Mononuclear cell (primary cell): ENCODE results near the gene CHURC1. TPM values are rescaled to one million over a fixed set of nuclear protein-coding genes. Genes with fewer than 3 reads are reported as not detected.

Experiments
- H3K27me3 ChIP-seq: 2 replicates; pipeline ENCODE4 v1.6.0; 2011; ENCODE audit warnings: low read length, control low read depth; ENCODE audit not compliant: insufficient read depth
- H3K4me1 ChIP-seq: 2 replicates; pipeline ENCODE4 v1.5.1; 2011; ENCODE audit warnings: mild to moderate bottlenecking, low read length, control low read depth; ENCODE audit not compliant: insufficient read depth
- H3K4me3 ChIP-seq: 2 replicates; pipeline ENCODE4 v1.5.1; 2011; ENCODE audit warnings: mild to moderate bottlenecking, low read length, moderate library complexity
- H3K9me3 ChIP-seq: 2 replicates; pipeline ENCODE4 v1.5.1; 2011; ENCODE audit warnings: low read depth, mild to moderate bottlenecking, control low read depth, low read length
- total RNA-seq: library from RNA; depleted of rRNA; stranded (reverse); fragments of >200 nt; gene quantifications from one replicate; pipeline ENCODE4 v1.2.3, GENCODE V29; 2012

CHURC1 gene
- total RNA-seq, 1 donor, result 110 TPM

DNA sequence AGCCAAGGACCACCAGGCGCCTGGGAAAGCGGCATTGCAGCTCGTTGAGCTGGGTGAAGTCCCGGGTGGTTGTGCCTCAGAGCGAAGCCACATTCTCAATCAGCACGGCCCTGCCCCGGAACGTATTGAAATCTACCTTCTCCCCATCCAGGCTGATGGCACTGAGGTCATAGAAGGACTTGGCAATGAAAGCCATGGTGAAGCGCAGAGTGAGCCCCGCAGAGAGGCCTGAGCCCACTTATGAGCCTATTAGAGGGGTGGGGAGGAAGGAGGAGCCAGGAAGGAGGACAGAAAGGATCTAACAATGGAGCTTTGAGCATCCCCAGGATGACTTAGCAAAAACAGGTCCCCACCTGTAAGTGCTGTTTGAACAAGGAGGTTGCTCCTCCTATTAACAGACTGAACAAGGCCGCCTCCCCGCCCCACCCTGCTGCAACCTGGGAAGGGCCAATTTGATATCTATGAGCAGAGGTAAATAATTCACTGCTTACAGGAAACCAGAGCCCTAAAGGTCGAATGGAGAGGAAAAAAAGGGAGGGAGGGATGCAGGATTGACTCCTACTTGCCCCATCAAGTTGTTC, 28.4 kb downstream of the CHURC1 start, which contains the start of gene GPX2:
GPX2 (minus strand) TSS at position 215 of the 581 bp plus-strand sequence; CDS start at position 196, 19 bp downstream.
- Histone ChIP-seq H3K9me3 (no peaks in the 10 kb centered on the region), H3K27me3 (no peaks in the 10 kb centered on the region), H3K4me1 (peaks cover 15% of the 10 kb centered on the region), H3K4me3 (no peak within 1 kb of the TSS)

DNA sequence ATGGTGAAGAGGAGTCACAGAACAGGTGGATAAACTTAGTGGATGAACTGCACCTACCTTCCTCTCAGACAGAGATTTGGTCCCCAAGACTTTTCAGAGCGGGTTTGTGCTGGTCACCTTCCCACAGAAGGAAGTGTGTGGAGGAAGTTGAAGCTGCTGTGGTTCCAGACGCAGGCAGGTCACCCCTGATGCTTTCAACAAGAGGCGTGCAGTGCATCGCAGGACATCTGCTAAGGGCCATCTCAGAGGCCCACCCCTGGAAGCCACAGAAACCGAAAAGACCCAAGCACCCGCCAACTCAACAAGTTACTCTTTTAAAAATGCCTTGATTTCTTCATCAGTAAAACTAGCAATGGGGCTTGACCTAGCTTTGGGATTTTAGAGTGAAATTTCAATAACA, 29.3 kb downstream of the CHURC1 start:
- no peaks in the 10 kb centered on the region for H3K27me3 ChIP-seq
- H3K4me1 ChIP-seq, result peaks cover 15% of the 10 kb centered on the region
- H3K9me3 ChIP-seq, result no peaks in the 10 kb centered on the region
- no peak overlapping the region for H3K4me3 ChIP-seq

DNA sequence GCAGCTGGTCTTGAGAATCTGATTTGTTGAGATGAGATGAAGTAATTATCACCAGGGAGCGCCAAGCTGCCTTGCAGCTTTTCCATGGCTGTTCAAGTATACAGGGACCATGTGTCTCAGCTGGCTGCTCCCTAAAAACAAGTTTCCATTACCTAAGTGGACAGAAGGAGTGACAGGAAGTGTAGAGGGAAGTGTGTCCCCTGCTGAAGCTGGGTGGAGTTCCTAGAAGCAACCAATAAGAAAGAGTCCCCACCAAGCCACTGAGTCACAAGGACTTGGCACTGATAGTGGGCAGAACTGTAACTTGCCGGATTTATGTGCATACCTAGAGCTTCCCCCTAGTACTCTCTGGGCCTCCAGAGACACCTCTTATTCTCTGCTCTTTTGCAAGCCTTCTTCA, 29.8 kb downstream of the CHURC1 start:
- Histone ChIP-seq H3K4me3 (no peak overlapping the region), H3K4me1 (peaks cover 15% of the 10 kb centered on the region), H3K27me3 (no peaks in the 10 kb centered on the region), H3K9me3 (no peaks in the 10 kb centered on the region)

DNA sequence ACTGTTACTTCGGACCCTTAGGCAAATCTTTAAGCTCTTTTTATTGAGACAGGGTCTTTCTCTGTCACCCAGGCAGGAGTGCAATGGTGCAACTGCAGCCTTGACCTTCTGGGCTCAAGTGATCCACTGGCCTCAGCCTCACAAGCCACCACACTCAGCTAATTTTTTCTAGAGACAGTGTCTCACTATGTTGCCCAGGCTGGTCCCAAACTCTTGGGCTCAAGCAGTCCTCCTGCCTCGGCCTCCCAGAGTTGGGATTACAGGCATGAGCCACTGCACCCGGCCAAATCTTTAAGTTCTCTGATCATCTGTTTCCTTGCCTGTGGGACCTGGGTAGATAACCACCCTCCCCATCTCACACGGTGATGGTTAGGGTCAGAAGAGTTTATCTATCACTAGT, 30.6 kb downstream of the CHURC1 start:
- no peak overlapping the region for H3K4me3 ChIP-seq

DNA sequence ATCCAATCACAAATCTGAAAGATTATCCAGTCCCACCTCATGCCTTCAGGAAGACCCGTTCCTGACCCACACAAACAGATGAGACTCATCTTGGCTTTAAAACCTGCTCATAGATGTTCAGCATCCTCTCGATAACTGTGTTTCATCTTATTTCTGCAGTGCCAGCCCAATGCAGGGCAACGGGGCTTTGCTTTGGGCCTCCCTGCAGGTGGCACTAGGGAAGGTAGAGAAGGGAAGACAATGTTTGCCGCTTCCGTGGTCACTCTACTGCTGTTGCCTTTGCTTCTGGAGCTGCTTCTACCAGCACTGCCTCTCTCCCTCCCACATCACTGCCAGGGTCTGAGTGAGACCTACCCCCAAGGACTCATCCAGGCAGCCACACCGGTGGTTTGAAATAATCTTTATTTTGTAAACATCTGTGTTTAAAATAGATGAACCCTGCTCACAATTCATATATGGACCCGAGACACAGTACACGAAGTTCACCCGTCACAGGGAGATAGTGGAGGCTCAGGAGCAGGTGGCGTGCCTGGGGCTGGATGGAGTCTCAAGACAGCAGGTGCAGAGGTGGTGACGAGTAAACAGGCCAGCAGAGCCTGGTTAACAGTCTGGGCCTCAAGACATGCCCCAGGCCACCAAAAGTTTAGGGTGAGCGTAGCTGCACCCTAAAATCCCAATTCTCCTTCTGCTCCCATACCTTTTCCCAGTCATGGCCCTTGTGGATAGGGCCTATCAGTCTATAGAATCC, 31.4 kb downstream of the CHURC1 start:
- Histone ChIP-seq H3K9me3 (no peaks in the 10 kb centered on the region), H3K27me3 (no peaks in the 10 kb centered on the region), H3K4me1 (peaks cover 15% of the 10 kb centered on the region), H3K4me3 (no peak overlapping the region)

More for the DNA sequence above, 30.6 kb downstream of the CHURC1 start:
- peaks cover 15% of the 10 kb centered on the region for H3K4me1 ChIP-seq
- no peaks in the 10 kb centered on the region for H3K9me3 ChIP-seq
- no peaks in the 10 kb centered on the region for H3K27me3 ChIP-seq

- Histone ChIP-seq H3K27me3 (no peaks in the 10 kb centered on the region), H3K4me1 (peaks cover 15% of the 10 kb centered on the region)
These were observed 32.2 kb downstream of the CHURC1 start for GRCh38 chr14:64946310-64947045.

DNA sequence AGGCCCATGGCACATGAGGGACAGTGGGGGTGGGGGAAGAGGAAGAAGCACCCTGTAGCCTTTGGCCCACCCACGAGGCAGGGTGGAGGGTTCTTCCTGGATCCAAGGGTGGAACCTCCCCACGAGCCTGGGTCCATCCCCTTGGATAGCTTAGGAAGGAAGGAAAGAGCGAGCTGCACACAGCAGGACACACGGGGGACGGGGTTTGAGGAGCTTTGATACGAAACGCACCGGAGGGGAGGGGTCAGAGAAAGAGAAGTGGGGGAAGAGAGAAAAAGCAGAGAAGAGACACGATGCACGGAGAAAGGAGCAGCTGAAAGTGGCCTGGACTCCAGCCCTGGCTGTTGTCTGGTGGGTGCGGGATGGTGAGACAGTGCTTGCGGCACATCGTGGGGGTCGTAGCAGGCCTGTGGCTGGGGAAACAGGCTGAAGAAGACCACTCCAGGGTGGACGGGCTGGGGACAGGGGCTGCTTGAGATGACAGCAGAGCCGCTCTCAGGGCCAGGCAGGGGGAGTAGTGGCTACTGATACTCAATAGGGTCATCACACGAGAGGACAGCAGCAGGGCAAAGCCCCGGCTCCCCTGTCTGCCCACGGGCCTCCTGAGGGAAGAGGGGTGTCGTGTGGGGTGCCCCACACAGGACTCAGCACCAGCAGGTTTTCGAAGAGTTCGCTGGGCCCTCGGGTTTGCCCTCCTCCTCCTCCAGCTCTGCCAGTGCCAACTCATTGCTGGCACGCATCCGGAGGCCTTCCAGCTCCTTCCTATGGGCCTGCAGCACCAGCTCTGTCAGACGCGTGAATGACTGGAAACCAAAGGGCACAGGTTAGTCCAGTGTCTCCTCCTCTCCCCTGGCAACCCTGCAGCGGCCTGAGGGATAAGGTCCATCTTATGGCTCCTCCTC, 33.7 kb downstream of the CHURC1 start:
- Histone ChIP-seq H3K27me3 (no peaks in the 10 kb centered on the region), H3K4me3 (no peak overlapping the region), H3K4me1 (peaks cover 15% of the 10 kb centered on the region), H3K9me3 (no peaks in the 10 kb centered on the region)

More at GRCh38 chr14:64946310-64947045, 32.2 kb downstream of the CHURC1 start:
- Histone ChIP-seq H3K9me3 (no peaks in the 10 kb centered on the region), H3K4me3 (no peak overlapping the region)

DNA sequence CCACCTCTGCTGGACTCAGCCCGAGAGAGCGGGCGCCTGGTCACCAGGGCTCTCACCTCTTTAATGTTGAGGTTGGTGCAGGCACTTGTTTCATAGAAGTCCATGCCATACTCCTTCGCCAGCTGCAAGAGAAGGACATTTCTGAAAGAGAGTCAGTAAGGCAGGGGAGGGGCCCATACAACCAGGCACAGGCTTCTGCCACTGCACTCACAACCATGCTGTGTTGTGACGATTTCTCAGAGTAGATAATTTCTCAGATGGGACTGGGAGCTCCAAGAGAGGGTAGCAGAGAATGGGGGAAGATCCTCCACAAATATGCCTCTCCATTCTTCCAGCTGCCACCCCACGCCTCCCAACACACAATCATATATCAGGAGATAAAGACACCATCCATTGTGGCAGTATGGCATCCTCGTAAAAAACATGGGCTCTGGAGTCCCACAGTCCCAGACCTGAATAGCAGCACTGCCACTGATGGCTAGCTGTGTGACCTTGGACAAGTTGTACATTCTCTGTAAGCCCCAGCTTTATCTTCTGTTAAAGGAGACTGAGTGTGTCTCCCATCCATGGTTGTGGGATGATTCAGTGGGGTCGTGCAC, 34.5 kb downstream of the CHURC1 start:
- no peak overlapping the region for H3K4me3 ChIP-seq
- peaks cover 9% of the 10 kb centered on the region for H3K4me1 ChIP-seq
- H3K9me3 ChIP-seq, result no peaks in the 10 kb centered on the region
- H3K27me3 ChIP-seq, result no peaks in the 10 kb centered on the region

DNA sequence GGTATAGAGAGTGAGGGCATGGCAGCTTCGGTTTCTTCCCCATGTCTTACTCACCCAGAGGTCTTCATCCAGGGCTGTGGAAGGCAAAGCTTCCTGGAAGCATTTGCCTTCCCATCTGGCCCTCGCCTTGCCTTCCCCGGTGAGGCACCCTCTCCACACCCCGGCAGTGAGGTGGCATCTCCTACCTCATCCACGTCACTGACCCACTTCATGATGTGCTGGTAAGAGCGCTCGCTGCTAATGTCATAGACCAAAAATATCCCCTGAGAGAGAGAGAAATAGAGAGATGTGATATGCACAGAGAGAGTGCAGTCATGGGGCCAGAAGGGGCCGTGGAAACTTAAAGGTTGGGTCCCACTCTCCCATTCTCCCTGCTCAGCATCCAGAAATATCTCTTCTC, 36.6 kb downstream of the CHURC1 start:
- Histone ChIP-seq H3K4me1 (no peaks in the 10 kb centered on the region), H3K9me3 (no peaks in the 10 kb centered on the region), H3K27me3 (no peaks in the 10 kb centered on the region), H3K4me3 (no peak overlapping the region)

GRCh38 chr14:64951291-64951690, 37.0 kb downstream of the CHURC1 start:
- Histone ChIP-seq H3K27me3 (no peaks in the 10 kb centered on the region), H3K9me3 (no peaks in the 10 kb centered on the region), H3K4me1 (no peaks in the 10 kb centered on the region), H3K4me3 (no peak overlapping the region)

GRCh38 chr14:64951724-64952123, 37.5 kb downstream of the CHURC1 start:
- no peaks in the 10 kb centered on the region for H3K27me3 ChIP-seq
- no peaks in the 10 kb centered on the region for H3K4me1 ChIP-seq
- no peaks in the 10 kb centered on the region for H3K9me3 ChIP-seq
- H3K4me3 ChIP-seq, result no peak overlapping the region

DNA sequence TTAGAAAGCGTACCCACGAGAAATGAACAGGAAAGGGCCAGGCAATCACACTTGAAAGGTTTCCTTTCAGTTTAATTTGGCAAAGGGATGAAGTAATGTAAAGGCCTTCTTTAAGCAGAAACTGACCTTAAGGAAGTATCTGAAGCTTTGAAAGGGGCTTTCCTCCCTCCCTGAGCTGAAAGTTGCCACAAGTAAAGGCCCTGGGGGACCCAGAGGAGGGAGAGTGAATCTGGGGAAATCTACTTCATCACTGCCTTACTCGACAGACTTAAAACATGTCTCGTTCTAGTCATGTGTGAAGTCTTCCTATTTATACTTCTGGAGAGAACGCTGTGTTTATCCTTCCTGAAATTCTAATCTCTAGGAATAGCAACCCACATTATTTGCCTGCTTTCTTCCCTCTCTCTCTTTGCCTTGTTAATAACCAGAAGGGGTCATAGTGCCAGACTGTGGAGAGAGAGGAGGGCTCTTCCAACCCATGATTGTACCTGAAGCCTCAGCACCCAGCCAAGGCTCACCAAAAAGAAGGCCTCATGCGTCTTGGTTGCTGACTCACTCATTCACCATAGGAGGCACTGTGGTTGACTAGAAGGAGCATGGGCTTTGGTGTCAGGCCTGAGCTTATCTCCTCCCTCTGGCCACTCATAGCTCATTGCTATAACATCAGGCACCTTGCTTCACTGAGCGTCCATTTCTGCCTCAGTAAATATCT, 38.5 kb downstream of the CHURC1 start:
- H3K9me3 ChIP-seq, result no peaks in the 10 kb centered on the region

DNA sequence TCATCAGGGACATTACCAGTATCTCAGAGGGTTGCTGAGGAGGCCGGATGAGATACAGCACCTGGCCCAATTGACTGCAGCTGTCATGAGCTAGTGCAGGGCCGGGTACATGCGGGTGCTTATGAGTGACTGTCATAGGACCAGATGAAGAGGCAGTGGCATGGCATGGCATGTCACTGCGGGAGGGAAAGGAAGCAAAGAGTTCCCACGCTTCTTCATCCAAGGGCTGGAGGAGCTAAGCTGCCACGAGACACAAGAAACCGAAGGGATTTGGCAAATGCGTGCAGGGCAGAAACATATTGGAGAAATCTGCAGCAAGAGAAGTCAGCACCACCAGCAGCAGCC, 39.0 kb downstream of the CHURC1 start:
- Histone ChIP-seq H3K27me3 (no peaks in the 10 kb centered on the region), H3K4me1 (no peaks in the 10 kb centered on the region), H3K9me3 (no peaks in the 10 kb centered on the region), H3K4me3 (no peak overlapping the region)

More for the DNA sequence above, 38.5 kb downstream of the CHURC1 start:
- H3K27me3 ChIP-seq, result no peaks in the 10 kb centered on the region
- no peaks in the 10 kb centered on the region for H3K4me1 ChIP-seq
- H3K4me3 ChIP-seq, result no peak overlapping the region

DNA sequence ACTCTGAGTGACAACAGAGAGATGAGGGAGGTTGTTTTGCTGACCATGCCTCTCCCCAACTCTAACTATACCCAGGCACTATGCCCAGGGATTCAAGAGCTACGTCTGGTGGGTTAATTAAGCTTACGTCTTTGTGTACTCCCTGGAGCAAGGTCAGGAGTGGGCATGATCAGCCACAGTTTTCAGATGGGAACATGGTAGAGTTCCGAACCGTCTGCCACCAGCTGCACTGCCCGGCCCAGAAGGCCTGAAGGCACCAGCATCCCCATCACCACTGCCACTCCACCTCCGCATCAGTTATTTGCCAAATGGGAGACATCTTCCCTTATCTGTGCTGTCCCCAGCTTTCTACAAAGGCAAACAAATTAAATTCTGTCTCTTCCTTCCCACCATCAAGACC, 39.4 kb downstream of the CHURC1 start:
- H3K27me3 ChIP-seq, result no peaks in the 10 kb centered on the region
- H3K4me1 ChIP-seq, result no peaks in the 10 kb centered on the region
- no peak overlapping the region for H3K4me3 ChIP-seq
- H3K9me3 ChIP-seq, result no peaks in the 10 kb centered on the region
